GM12891 (cell line): ENCODE measurements around the gene SLC17A7.

Experiments used
- DNase-seq: peaks from one replicate; pipeline ENCODE4 v3.0.0; 2011; ENCODE audit warnings: low spot score; ENCODE audit not compliant: insufficient read length
- FAIRE-seq: peaks from 2 replicates; lab custom pipeline; 2011; peaks lifted over from hg19 to GRCh38; lab: Jason Lieb, UNC
- PAX5 ChIP-seq: IDR thresholded peaks from 2 replicates; pipeline ENCODE4 v1.6.1; 2011; ENCODE audit warnings: low read length, moderate library complexity, mild to moderate bottlenecking; ENCODE audit not compliant: insufficient read depth, severe bottlenecking
- POLR2A ChIP-seq: IDR thresholded peaks from 2 replicates; pipeline ENCODE4 v1.6.1; 2011; ENCODE audit warnings: low read depth, low read length, control low read depth
- POLR2AphosphoS5 ChIP-seq: IDR thresholded peaks from 2 replicates; pipeline ENCODE4 v1.6.1; 2011; ENCODE audit warnings: low read depth, low read length, control low read depth
- POU2F2 ChIP-seq: IDR thresholded peaks from 2 replicates; pipeline ENCODE4 v1.6.1; 2011; ENCODE audit warnings: low read depth, mild to moderate bottlenecking, control low read depth, low read length, moderate library complexity
- SPI1 ChIP-seq: IDR thresholded peaks from 2 replicates; pipeline ENCODE4 v1.6.1; 2011; ENCODE audit warnings: low read depth, low read length, control low read depth
- TAF1 ChIP-seq: IDR thresholded peaks from 2 replicates; pipeline ENCODE4 v1.6.1; 2011; ENCODE audit warnings: low read depth, low read length, control low read depth

SLC17A7 gene

DNA sequence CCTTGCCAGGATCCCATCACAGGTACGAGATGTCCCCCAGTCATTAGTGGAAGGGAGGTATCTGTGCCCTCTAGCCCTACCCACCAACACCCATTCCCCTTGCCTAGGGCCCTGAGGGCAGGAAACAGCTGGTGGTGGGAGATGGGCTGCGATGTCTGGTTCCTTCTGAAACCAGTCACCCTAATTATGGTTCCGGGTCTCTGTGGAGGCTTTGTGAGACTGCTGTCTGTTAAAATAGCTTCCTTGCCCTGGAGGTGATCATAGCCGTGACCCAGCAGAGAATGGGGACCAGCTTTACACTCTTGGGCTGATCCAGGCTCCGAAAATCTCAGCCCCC, 17.2 kb upstream of the SLC17A7 start:
- FAIRE-seq, result peak; percentile 55
- no peak for TF ChIP-seq PAX5
- no peak for DNase-seq

DNA sequence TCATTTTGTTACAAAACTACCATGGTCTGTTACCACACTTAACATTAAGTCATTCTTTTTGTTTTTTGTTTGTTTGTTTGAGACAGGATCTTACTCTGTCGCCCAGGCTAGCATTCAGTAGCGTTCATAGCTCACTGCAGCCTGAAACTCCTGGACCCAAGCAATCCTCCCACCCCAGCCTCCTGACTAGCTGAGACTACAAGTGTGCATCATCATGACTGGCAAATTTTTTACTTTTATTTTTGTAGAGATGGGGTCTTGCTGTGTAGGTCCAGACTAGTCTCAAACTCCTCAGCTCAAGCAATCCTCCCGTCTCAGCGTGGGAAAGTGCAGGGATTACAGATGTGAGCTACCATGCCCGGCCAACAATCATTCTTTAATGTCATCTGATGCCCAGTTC, 15.0 kb upstream of the SLC17A7 start:
- TF ChIP-seq TAF1 (no peak), POLR2AphosphoS5 (no peak), POLR2A (no peak), PAX5 (no peak), POU2F2 (no peak)
- DNase-seq, result no peak
- no peak for FAIRE-seq

DNA sequence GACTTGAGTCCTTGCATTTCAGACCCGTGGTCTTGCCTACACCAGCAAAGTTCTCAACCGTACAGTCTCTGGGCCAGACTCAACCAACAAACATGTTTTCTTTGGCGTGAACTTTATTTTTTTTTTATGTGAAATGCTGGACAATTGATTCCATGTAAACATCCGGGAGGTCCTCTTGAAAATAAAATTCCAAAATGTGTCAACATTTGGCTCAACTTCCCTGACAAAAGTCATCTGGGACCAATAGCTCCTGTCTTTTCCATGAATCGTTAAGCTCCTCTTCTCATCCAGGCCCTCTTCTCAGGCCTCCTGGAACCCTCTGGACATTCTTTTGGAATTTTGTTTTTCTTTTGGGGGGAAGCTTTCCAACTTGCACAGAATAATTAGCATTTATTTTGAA, 14.4 kb upstream of the SLC17A7 start:
- FAIRE-seq, result no peak
- TF ChIP-seq PAX5, result no peak
- no peak for DNase-seq

DNA sequence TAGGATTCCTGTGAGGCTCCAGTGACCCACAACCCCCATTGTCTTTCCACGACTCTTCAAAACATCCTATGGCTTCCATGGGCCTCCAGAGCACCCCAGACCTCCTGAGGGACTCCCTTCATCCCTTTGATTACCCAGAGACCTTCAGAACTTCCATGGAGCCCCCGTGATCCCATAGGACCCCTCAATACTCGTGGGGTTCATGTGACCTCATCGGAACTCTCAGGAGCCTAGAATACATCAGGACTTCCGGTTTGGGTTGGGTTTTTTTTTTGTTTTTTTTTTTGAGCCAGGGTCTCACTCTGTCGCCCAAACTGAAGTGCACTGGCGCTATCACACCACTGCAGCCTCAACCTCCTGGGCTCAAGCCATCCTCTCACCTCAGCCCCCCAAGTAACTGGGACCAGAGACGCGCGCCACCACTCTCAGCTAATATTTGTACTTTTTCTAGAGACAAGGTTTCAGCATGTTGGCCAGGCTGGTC, 12.5 kb upstream of the SLC17A7 start:
- DNase-seq (no peak), FAIRE-seq (no peak)

DNA sequence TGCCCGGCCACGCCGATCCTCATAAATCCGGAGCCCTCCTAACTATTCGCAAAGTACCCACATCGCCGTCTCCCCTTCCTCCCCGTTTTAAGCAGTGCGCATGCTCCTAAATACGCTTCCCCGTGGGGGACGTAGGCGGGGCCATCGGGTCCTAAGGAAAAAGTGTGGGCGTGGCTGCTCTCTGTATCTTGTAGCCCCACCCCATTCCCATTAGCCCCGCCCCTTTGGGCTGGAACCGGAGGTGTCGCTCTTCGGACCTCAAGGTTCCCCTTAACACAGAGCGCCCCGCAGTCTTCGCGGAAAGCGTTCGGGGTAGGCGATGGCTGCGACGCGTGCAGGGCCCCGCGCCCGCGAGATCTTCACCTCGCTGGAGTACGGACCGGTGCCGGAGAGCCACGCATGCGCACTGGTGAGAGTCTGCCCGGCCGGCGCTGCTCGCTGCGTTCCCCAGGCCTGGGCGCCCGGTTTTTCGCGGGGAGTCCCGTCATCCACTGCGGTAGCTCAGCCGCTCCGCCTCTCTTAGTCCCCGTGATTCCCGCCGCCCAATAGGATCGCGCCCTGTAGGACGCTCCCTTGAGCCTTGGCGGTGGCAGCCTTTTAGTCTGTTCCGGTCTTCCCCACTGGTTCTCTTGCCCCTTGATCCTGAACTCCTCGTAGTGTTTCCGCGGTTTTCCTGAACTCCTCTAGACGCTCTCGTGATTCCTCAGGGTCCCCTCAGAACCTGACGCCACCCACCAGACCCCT, 11.9 kb upstream of the SLC17A7 start, which contains the start of gene ALDH16A1:
TSS of gene ALDH16A1 (plus strand) at position 213 of the 744 bp plus-strand sequence. CDS start at position 320, 107 bp downstream.
- peak; percentile 94 for FAIRE-seq
- no peak for TF ChIP-seq PAX5
- peak; percentile 96 for TF ChIP-seq POLR2AphosphoS5
- peak; percentile 96 for TF ChIP-seq POLR2A
- TF ChIP-seq POU2F2, result peak; percentile 84; the same call in 1 of the 2 replicates
- peak; percentile 93 for TF ChIP-seq TAF1
- no peak for TF ChIP-seq SPI1
- DNase-seq, result peak; percentile 91

More for the DNA sequence above, 12.5 kb upstream of the SLC17A7 start:
- no peak for TF ChIP-seq POLR2A
- TF ChIP-seq TAF1, result no peak
- TF ChIP-seq POU2F2, result no peak
- TF ChIP-seq POLR2AphosphoS5, result no peak

DNA sequence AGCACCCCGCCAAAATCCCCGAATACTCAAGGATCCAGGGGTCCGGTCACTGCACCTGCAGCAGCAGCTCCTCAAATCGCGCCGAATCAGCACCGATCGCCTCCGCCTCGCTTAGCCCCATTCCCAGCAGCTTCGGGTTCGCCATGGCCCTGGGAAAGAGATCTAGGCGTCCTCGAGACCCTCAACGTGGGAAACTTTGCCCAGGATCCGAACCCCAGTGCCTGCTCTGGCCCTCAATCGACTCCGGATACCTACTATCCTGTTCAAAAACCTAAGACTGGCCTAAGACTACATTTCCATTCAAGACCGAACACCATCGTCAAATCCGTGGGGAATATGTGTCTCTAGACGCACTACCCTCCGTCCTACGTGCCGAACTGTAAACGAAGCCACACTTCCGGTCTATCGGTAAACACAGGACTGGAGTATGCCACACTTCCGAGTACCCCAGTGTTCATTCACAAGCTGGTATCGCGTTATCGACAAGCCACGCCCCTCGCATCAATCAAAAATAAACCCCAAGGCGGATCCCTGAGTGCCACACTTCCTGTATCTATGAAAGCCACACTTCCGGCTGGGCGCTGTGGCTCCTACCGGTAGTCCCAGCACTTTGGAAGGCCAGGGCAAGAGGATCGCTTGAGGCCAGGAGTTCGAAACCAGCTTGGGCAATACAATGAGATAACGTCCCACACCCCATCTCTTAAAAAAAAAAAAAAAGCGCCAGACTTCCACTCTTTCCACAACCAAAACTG, 10.3 kb upstream of the SLC17A7 start, which contains the start of gene PIH1D1:
TSS of gene PIH1D1 (minus strand) at position 385 of the 752 bp plus-strand sequence. CDS start at position 145, 240 bp downstream.
- DNase-seq, result peak; percentile 78
- TF ChIP-seq SPI1 (peak; percentile 55), TAF1 (peak; percentile 57), PAX5 (no peak), POLR2AphosphoS5 (peak; percentile 78), POLR2A (peak; percentile 68; the same call in 1 of the 2 replicates), POU2F2 (no peak)
- FAIRE-seq, result peak; percentile 97

DNA sequence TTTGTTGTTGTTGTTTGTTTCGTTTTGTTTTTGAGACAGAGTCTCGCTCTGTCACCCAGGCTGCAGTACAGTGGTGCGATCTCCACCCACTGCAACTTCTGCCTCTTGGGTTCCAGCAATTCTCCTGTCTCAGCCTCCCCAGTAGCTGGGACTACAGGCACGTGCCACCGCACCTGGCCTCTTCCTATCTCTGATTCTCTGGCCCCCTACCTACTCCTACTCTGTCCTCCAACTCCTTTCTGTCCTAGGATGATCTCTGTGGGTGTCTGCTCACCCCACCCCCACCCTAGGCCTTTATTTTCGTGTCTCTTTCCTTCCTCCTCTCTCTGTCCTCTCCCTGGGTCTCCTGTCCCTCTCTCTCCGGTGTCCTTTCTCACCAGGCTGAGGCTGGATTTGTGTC, 9.1 kb upstream of the SLC17A7 start:
- DNase-seq (no peak), FAIRE-seq (no peak)
- TF ChIP-seq POLR2A (no peak), SPI1 (no peak), POLR2AphosphoS5 (no peak), PAX5 (no peak), TAF1 (no peak), POU2F2 (no peak)

DNA sequence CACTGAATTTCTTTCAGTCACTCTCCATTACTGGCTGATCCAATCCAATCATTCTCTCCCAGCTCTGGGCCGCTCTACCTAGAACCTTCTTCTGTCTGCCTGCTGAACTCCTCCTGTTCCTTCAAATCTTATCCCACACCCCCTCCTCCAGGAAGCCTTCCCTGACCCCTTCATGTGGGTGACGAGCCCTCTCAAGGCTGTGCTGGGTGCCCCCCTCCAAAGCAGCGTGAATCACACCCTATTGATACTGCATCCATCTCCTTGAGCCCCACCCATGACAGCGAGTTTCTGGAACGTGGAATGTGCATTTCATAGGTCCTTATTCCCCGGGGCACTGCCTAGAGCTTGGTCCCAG, 7.1 kb upstream of the SLC17A7 start:
- no peak for TF ChIP-seq POU2F2
- TF ChIP-seq POLR2A, result no peak
- no peak for TF ChIP-seq SPI1
- no peak for TF ChIP-seq PAX5
- no peak for TF ChIP-seq TAF1
- TF ChIP-seq POLR2AphosphoS5, result no peak
- no peak for FAIRE-seq
- no peak for DNase-seq

DNA sequence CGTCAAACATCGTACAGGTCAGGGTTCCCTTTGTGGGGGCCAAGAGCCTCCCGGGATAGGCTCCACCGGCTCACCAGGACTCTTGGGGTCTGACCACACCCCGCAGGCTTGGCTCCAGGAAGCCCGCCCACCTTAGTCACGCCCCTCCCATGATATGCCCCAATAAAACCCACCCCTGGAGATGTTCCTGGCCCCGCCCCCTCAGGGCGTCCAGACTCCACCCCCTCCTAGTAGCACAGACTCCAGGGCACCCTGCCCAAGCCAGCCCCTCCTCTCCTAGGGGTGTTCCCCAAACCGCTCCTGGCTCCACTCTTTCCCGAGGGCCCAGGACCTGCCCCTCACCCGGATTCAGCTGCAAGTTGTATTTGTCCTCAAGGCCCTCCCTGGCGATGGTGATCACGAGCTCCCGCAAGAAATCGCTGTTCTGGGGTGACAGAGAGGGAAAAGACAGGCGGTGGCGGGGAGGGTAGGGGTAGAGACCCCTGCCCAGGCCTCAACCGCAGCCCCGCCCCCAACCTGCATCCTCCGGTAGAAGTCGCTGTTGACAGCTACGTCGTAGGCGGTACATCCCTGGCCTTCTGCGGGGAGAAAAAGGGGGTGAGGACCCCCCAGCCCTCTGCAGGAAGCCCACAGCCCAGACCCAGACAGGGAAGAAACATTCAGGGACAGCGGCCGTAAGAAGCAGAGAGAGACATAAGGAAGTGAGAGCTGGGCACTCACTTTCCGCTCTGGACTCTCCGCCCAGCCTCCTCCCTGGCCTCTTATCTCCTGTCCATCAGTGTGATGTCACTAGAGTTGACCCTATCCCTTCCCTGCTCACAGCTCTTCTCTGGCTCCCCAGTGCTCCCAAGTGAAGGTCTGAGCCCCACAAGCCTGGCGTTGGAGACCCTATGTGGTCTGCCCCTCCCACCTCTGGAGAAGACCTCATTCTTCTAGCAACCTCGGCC, 6.4 kb upstream of the SLC17A7 start:
- DNase-seq (no peak), FAIRE-seq (no peak)
- no peak for TF ChIP-seq PAX5
- TF ChIP-seq POLR2AphosphoS5, result no peak
- TF ChIP-seq POLR2A, result no peak
- TF ChIP-seq SPI1, result no peak
- TF ChIP-seq POU2F2, result no peak
- TF ChIP-seq TAF1, result no peak
